Body of pancreas (tissue), 4 donors: ENCODE data around the gene S100A14. TPM values are rescaled to one million over a fixed set of nuclear protein-coding genes. Genes with fewer than 3 reads are reported as not detected.

Source experiments
- ATAC-seq: fragments of 150-250 bp; one replicate; pipeline ENCODE4 v1.9.1; 2016
- DNase-seq, 4 donors: peaks; one replicate each; pipeline ENCODE4 v3.0.0-alpha.2; 2019
- H3K27ac ChIP-seq, 4 donors: fragments of 200-600 bp; sonication (generic); 1 replicate in 3 of 4; 2 replicates in 1 of 4; pipeline versions ENCODE4 v1.5.1 to v1.6.1; 2016 to 2019; ENCODE audit warnings: mild to moderate bottlenecking in 1 of 4, mixed read lengths in 1 of 4, moderate library complexity in 1 of 4
- H3K27me3 ChIP-seq, 2 donors: fragments of 200-600 bp; sonication (generic); one replicate each; pipeline ENCODE4 v1.6.0; 2016; ENCODE audit warnings: mild to moderate bottlenecking in 1 of 2
- H3K36me3 ChIP-seq, 2 donors: fragments of 200-600 bp; sonication (generic); replicated peaks in 1 of 2; 2 replicates each; pipeline ENCODE4 v1.5.1; 2016; ENCODE audit warnings: low read depth in 2 of 2; ENCODE audit not compliant: insufficient read depth in 1 of 2
- H3K4me1 ChIP-seq: fragments of 200-600 bp; sonication (generic); one replicate; pipeline ENCODE4 v1.6.0; 2016
- H3K4me3 ChIP-seq, 2 donors: fragments of 200-600 bp; sonication (generic); 1 replicate in 1 of 2; 2 replicates in 1 of 2; pipeline ENCODE4 v1.5.1; 2016 to 2019
- H3K9me3 ChIP-seq, 3 donors: fragments of 200-600 bp; sonication (generic); 1 replicate in 2 of 3; 2 replicates in 1 of 3; pipeline ENCODE4 v1.5.1; 2016
- CTCF ChIP-seq, 7 experiments: fragments of 450-650 bp in 4 of 7; fragments of 200-600 bp in 3 of 7; sonication (generic) in 3 of 7; IDR thresholded peaks; one replicate each; pipeline ENCODE4 v1.5.1; 2016 to 2019; ENCODE audit warnings: antibody characterized with exemption in 7 of 7
- POLR2A ChIP-seq, 3 donors: fragments of 450-650 bp; IDR thresholded peaks; one replicate each; pipeline ENCODE4 v1.6.1; 2016; ENCODE audit warnings: antibody characterized with exemption in 3 of 3, mild to moderate bottlenecking in 2 of 3
- WGBS, 2 donors: methylation state at CpG; one replicate each; pipeline ENCODE4 v1.1.5; 2017; 5-methylcytosine and 5-hydroxymethylcytosine counted together
- intact Hi-C: fragments of 100-400 bp; cut with DNase I; formaldehyde crosslinking; loops from one replicate; pipeline ENCODE4 v1.15.1; 2023
- total RNA-seq, 2 donors: library from RNA; depleted of rRNA; stranded (reverse); fragments of >200 nt; gene quantifications; one replicate each; pipeline ENCODE4 v1.1.0, GENCODE V29; 2016

Gene S100A14
- total RNA-seq, 2 donors from 2014 or later: 12.2 to 30.4 TPM

GRCh38 chr1:153629343-153629665 is 13.2 kb upstream of the S100A14 start:
- TF ChIP-seq POLR2A (IDR thresholded peaks at IDR 0.05) (no peak), CTCF (IDR thresholded peaks at IDR 0.05) (no peak)
- H3K4me3 ChIP-seq: no peak overlapping the region
- no peaks in the 10 kb centered on the region for H3K36me3 ChIP-seq
- no peak for ATAC-seq
- no peaks in the 10 kb centered on the region for H3K9me3 ChIP-seq
- no peaks in the 10 kb centered on the region for H3K27me3 ChIP-seq
- peaks cover 33% of the 10 kb centered on the region for H3K4me1 ChIP-seq
- 75 to 78% methylated on average over 4 to 5 of the region's 5 CpGs for WGBS, 2 donors
- intact Hi-C loops: no loop called here
- DNase-seq: no peak
- no peak overlapping the region for H3K27ac ChIP-seq

- intact Hi-C loops: no loop called here
- TF ChIP-seq POLR2A (IDR thresholded peaks at IDR 0.05): no peak
- no peak for TF ChIP-seq CTCF (IDR thresholded peaks at IDR 0.05)
- no peaks in the 10 kb centered on the region for H3K9me3 ChIP-seq
- DNase-seq: no peak
- no peaks in the 10 kb centered on the region for H3K36me3 ChIP-seq
- peaks cover 33% of the 10 kb centered on the region for H3K4me1 ChIP-seq
- no peak overlapping the region for H3K4me3 ChIP-seq
- WGBS, 2 donors: 80 to 86% methylated on average over 6 of the region's 6 CpGs
- no peaks in the 10 kb centered on the region for H3K27me3 ChIP-seq
- no peak for ATAC-seq
- peak overlapping the region in 2 of 4 donors; percentile 79 to 87 for H3K27ac ChIP-seq
These were observed 12.7 kb upstream of the S100A14 start for GRCh38 chr1:153628638-153629342.

GRCh38 chr1:153627715-153628626 is 11.8 kb upstream of the S100A14 start, which contains the start of gene S100A1:
Gene S100A1 (plus strand): TSS chr1:153628434. CDS start chr1:153630522, 2,088 bp downstream.
- DNase-seq (peak in 3 of 4 donors; percentile 43 to 50 (median 46)), ATAC-seq (no peak)
- H3K9me3 ChIP-seq: no peaks in the 10 kb centered on the region
- intact Hi-C loops: no loop called here
- H3K27me3 ChIP-seq: no peaks in the 10 kb centered on the region
- no peaks in the 10 kb centered on the region for H3K36me3 ChIP-seq
- no peak for TF ChIP-seq POLR2A (IDR thresholded peaks at IDR 0.05)
- peak in 1 of 7 experiments; percentile 37 for TF ChIP-seq CTCF (IDR thresholded peaks at IDR 0.05)
- H3K4me1 ChIP-seq: peaks cover 27% of the 10 kb centered on the region
- peak within 1 kb of the TSS in 1 of 2 donors; percentile 24 for H3K4me3 ChIP-seq
- H3K27ac ChIP-seq: peak within 1 kb of the TSS; percentile 71 to 87 (median 80)
- WGBS, 2 donors: 52 to 56% methylated on average over 9 to 10 of the region's 10 CpGs

- DNase-seq: peak; percentile 78 to 88 (median 86)
- H3K4me1 ChIP-seq: peaks cover 25% of the 10 kb centered on the region
- intact Hi-C loops: no loop called here
These were observed 11.0 kb upstream of the S100A14 start, which contains the start of gene S100A13 for GRCh38 chr1:153626904-153627714. Gene S100A13 (minus strand): TSS chr1:153627505. CDS start chr1:153626472, 1,033 bp downstream.

More at GRCh38 chr1:153626904-153627714, 11.0 kb upstream of the S100A14 start, which contains the start of gene S100A13:
- no peaks in the 10 kb centered on the region for H3K27me3 ChIP-seq
- peak within 1 kb of the TSS; percentile 71 to 87 (median 80) for H3K27ac ChIP-seq
- no peaks in the 10 kb centered on the region for H3K9me3 ChIP-seq
- TF ChIP-seq POLR2A (IDR thresholded peaks at IDR 0.05) (peak; percentile 62 to 86 (median 84)), CTCF (IDR thresholded peaks at IDR 0.05) (peak in 6 of 7 experiments; percentile 28 to 65 (median 56))
- WGBS, 2 donors: 7 to 10% methylated on average over 20 to 28 of the region's 28 CpGs
- H3K36me3 ChIP-seq: no peaks in the 10 kb centered on the region
- peak; percentile 85 for ATAC-seq
- H3K4me3 ChIP-seq: peak within 1 kb of the TSS in 1 of 2 donors; percentile 24
